CD4-positive, alpha-beta T cell treated with Interleukin-21 for 1 hour (primary cell): Measurements from ENCODE around the gene CTSH.
"Not testable (repeated sequence)": the region's sequence is repeated elsewhere in the genome, so short reads cannot be mapped to it uniquely, and the experiment has no call there.

Source experiments
- DNase-seq: peaks from one replicate; pipeline ENCODE4 v3.0.0-alpha.2; 2020

Gene CTSH

GRCh38 chr15:78938658-78939488 is 6.0 kb downstream of the CTSH start:
- peak; percentile 42 for DNase-seq

GRCh38 chr15:78937132-78937739 is 7.6 kb downstream of the CTSH start:
- peak; percentile 23 for DNase-seq

- no peak for DNase-seq
Measured at GRCh38 chr15:78934655-78935023, 10.2 kb downstream of the CTSH start.

- DNase-seq: no peak
Measured at GRCh38 chr15:78933823-78934654, 10.8 kb downstream of the CTSH start.

- no peak for DNase-seq
Measured at GRCh38 chr15:78933187-78933822, 11.5 kb downstream of the CTSH start.

- DNase-seq: no peak
Measured at GRCh38 chr15:78932258-78932808, 12.5 kb downstream of the CTSH start.

- DNase-seq: no peak
Measured at GRCh38 chr15:78931439-78932257, 13.2 kb downstream of the CTSH start.

- no peak for DNase-seq
Measured at GRCh38 chr15:78930577-78931388, 14.1 kb downstream of the CTSH start.

- DNase-seq: no peak
Measured at GRCh38 chr15:78929536-78930264, 15.1 kb downstream of the CTSH start.

- DNase-seq: no peak
Measured at GRCh38 chr15:78928616-78929093, 16.2 kb downstream of the CTSH start.

- DNase-seq: not testable (repeated sequence)
Measured at GRCh38 chr15:78928176-78928575, 16.7 kb downstream of the CTSH start.

- DNase-seq: no peak
Measured at GRCh38 chr15:78927077-78927790, 17.6 kb downstream of the CTSH start.

GRCh38 chr15:78925956-78926743 is 18.7 kb downstream of the CTSH start:
- no peak for DNase-seq

GRCh38 chr15:78925076-78925624 is 19.7 kb downstream of the CTSH start:
- DNase-seq: no peak

GRCh38 chr15:78923480-78924360 is 21.1 kb downstream of the CTSH start:
- DNase-seq: no peak

- DNase-seq: no peak
Measured at GRCh38 chr15:78923015-78923414, 21.8 kb downstream of the CTSH start.

- DNase-seq: no peak
Measured at GRCh38 chr15:78922527-78922926, 22.3 kb downstream of the CTSH start.
